NCI-H460 (cell line): ENCODE data around the gene WIZ. TPM values are rescaled to one million over a fixed set of nuclear protein-coding genes. Genes with fewer than 3 reads are reported as not detected.
A peak's percentile ranks its signal among the peaks of the same experiment; 100 is the strongest.

Experiments used
- DNase-seq: peaks from one replicate; pipeline ENCODE4 v3.0.0-alpha.2; 2016; ENCODE audit warnings: low read depth; ENCODE audit errors: extremely low read depth
- small RNA-seq, 2 experiments: library from RNA; depleted of rRNA; stranded (forward); fragments of <200 nt; gene quantifications; one replicate each; pipeline ENCODE3, GENCODE V24; 2014
- total RNA-seq: library from RNA; depleted of rRNA; stranded (reverse); fragments of >200 nt; shearing (Covaris generic); gene quantifications from 2 replicates; pipeline ENCODE4 v1.2.3, GENCODE V29; 2014; rRNA removed

The WIZ gene
- total RNA-seq, 1 experiment from 2014 or later: 9.3 TPM

GRCh38 chr19:15390814-15391213 is 58.9 kb downstream of the WIZ start:
- DNase-seq: no peak

DNA sequence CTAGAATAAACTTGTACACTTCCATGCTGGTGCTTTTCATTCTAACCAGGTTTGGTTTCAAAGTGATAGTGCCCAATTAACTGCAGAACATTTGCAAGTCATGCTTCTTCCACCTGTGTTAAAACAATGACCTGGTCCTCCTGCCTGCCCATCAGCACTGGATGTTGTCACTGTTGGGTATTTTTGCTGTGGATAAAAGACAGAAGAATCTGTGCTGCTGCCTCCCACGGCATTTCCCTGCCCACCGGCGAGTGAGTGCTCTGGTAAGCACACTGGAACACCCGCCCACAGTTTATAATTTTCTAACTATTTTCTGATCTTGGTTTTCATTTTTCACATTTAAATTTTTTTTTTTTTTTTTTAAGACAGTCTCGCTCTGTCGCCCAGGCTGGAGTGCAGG is 67.9 kb downstream of the WIZ start:
- DNase-seq: no peak

GRCh38 chr19:15381429-15381828 is 68.3 kb downstream of the WIZ start:
- DNase-seq: no peak

DNA sequence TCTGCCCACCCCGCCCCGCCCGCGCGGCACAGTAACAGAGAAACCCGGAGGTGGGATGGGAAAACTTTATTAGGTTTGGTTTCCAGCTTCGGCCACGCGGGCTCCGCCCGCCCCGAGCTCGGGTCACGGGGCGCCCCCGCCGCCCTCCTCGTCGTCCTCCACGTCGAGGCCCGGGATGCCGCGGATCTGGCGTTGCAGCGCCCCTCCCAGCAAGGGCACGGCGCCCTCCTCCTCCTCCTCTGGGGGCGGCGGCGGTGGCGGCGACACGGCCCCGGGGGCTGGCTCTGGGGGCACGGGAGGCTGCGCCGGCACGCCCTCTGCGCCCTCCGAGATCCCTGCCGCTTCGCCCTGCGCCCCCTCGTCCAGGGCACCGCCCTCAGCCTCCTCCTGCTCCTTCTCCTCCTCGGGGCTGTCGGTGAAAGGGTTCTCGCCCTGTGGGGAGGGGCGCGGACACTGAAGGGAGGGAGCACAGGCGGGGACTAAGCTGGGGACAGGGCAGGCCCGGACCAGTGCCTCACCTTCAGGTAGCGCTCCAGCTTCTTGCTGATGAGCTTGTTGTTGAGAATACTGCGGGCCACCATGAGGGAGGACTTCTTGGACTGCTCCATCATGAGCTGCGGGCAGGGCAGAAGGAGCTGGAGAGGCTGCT is 69.6 kb downstream of the WIZ start:
- DNase-seq: peak; percentile 32

DNA sequence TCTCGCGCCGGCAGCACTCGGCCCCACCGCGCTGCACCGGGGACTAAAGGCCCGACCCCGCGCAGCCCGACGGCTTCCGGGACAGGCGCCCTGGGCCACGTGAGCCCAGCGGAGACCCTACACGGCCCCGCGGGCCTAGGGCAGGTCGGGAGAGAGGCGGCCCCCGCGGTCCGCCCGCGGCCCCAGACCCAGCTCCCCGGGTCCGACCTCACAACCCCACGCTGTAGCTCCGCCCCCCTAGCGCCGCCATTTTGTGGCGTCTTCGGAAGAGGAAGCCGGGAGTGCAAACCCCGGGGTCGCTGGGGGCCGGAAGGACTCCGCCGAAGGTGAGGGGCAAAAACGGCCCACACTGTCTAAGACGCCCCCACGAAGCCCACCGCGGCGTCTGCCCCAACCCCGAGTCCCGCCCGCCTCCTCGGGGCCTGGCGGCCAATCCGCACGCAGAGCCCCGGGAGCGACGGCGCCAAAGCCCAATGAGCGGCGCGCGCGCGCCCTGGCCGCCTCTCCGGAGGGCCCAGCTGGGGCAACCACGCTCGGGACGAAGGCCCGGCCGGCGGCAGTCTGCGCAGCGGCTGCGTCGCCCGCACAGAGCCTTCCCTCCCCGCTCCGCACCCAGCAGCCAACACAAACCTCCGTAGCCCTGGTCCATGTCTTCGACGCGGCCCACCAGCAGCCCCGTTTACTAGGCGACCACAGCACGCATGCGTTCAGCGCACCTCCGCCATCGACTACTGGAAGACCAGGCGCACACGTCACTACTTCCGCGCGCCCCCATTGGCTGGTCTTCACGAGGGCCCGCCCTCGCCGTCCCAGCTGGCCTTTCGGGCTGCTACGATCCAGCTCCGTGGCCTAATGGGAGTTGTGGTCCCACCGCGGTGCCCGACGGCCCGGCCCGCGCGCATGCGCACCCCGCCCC is 70.4 kb downstream of the WIZ start, which contains the start of gene AKAP8:
AKAP8 (minus strand) TSS at position 705 of the 916 bp plus-strand sequence; CDS start at position 649, 56 bp downstream.
- peak; percentile 96 for DNase-seq

DNA sequence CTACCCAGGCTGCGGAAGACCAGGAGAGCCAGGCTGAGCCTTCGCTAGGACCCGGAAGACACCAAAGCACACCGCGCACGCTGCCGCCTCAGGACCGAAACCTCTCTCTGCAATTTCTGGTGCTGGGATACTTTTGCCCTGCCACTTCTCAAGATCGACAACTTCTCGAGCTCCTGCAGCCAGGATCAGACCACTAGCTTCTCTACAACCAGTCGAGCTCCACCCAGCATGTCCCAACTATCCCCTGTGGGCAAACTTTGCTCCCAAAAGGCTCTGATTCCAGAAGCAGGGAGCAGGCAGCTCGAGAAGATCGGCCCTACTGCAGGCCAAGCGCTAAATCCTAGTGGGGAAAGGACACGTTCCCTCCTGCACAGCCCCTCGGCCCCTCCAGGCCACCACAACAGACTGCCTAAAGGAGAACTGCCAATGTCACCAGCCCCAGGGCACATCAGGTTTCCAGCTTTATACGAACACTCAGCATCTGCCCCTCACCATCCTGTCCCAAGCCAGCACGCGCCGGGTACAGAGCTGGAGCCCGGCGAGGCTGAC is 71.1 kb downstream of the WIZ start:
- DNase-seq: no peak

DNA sequence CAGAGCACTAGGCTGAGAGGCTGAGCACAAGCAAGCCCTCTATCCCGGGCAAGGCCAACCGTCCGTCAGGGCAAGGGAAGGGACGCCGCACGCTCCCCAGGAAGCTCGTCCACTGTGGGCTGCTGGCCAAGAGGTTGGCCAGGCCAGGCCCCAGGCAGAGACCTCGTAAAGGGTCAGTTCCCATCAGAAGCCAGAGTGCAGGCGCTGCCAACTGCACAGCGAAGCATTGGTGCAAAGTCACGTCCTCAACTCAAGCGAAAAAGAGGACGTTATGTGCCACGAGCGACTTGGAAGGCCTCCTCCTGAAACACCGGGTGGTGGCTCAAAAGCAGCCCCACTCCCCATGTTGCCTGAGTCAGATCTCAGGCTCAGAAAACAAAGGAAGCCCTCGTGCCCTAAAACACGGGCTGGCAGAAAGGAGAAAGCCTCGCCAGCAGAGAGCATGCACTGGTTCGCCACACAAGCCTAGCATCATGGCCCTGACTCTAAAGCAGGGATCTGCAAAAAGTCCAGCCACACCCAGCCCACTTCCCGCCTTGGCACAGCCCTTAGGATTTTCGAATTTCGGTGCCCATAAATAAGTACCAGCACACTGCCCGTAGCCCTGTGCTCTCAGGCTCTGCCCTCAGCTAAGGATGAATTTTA is 74.8 kb downstream of the WIZ start:
- DNase-seq: no peak

- no peak for DNase-seq
Observed at GRCh38 chr19:15374105-15374651, 75.6 kb downstream of the WIZ start.

GRCh38 chr19:15373644-15374043 is 76.1 kb downstream of the WIZ start:
- DNase-seq: no peak

DNA sequence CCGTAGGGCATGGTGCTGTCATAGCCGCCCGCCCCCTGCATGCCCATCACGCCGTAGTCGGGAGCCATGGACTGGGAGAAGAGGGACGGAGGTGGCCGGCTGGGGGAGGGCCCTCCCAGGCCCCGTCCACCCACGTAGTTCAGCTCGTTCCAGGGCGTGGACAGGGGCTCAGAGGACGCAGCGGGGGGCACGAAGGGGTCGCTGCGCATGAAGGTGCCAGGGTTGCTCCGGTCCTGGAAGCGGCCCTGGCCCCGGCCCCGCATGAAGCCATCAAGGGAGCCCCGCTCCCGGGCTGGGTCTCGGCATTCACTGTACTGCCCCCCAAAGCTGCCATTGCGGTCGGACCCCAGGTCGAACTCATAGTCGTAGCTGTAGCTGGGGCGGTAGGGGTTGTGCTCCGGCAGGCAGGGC is 76.9 kb downstream of the WIZ start:
- DNase-seq: no peak

DNA sequence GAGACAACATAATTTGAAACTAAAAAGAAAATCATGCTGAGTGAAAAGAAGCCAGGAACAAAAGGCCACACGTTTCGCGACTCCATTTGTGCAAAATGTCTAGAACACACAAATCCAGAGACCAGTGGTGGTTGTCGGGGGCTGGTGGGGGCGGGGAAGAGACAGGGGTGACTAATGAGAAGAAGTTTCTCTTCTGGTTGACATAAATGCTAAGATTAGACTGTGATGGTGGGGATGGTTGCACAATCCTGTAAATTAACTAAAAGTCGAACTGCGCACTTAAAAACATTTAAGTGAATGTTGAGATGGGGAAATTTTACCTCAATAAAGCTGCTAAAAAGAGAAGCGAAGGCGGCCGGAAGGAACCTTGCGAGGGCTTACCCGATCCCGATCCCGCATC is 77.3 kb downstream of the WIZ start:
- DNase-seq: no peak

DNA sequence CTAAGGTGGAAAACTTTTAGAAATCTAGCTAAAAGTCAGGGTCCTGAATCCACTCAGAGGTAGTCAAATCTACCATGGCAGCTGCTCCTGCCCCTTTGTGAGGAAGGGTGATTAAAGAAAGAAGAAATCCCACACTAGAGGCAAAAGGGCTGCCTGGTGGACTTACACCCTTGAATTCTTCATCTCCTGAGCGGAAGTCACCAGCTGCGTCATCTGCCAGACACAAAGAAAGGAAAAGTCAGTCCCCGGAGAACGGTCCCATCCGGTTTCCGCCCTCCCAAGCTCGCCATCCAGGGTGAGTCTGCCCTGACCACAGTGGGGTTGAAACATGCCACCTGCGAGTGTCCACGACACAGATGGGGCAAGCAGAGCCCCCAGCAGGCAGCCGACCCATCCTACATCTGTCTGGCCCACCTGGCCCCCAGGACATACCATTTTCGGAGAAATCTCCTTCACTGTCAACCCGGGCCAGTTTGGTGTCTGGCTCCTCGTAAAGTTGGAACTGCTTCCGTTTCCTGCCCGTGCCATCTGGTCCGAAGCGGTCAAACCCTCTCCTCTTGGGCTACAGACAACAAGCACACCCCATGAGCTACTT is 77.9 kb downstream of the WIZ start:
- DNase-seq: no peak

GRCh38 chr19:15371119-15371518 is 78.6 kb downstream of the WIZ start:
- no peak for DNase-seq

Small RNAs within 50 kb of the gene (small RNA-seq; reads per million reads assigned to genes)
- 0 reads per million in 2 experiments for gene MIR1470

Other genes with a start within 250 kb of the WIZ start
- 47.3 and 50.5 TPM in 2 replicates for gene NOTCH3, start 249.0 kb downstream of the WIZ start, total RNA-seq
- 0.17 and 0.22 TPM in 2 replicates for gene EPHX3, start 217.5 kb downstream of the WIZ start, total RNA-seq
- 23.4 and 23.9 TPM in 2 replicates for gene BRD4, start 117.4 kb downstream of the WIZ start, total RNA-seq
- gene AKAP8, start 70.2 kb downstream of the WIZ start, total RNA-seq: 15.3 and 17.9 TPM in 2 replicates
- 47.2 and 49.4 TPM in 2 replicates for gene AKAP8L, start 31.0 kb downstream of the WIZ start, total RNA-seq
- gene RASAL3, start 14.6 kb upstream of the WIZ start, total RNA-seq: not detected in 2 replicates
- gene PGLYRP2, start 29.5 kb upstream of the WIZ start, total RNA-seq: not detected in 2 replicates
- not detected in 2 replicates for gene CYP4F22, start 58.6 kb upstream of the WIZ start, total RNA-seq
- not detected in 2 replicates for gene CYP4F8, start 165.3 kb upstream of the WIZ start, total RNA-seq
- gene CYP4F3, start 190.9 kb upstream of the WIZ start, total RNA-seq: 2.9 and 3.0 TPM in 2 replicates
- not detected in 2 replicates for gene CYP4F12, start 223.1 kb upstream of the WIZ start, total RNA-seq